ENCODE results near the gene JPH4.

The JPH4 gene

GRCh38 chr14:23569443-23570151 is 9.0 kb downstream of the JPH4 start:
- Mint-ChIP-seq H3K4me1 (ENCODE audit: low read depth in 2 of 2) (peaks cover 24 to 25% of the 10 kb centered on the region in 2 donors), H3K27ac (no peak overlapping the region), H3K36me3 (ENCODE audit: insufficient read depth) (peaks cover 21% of the 10 kb centered on the region), H3K9me3 (no peaks in the 10 kb centered on the region), H3K27me3 (peaks cover 9 to 34% of the 10 kb centered on the region in 2 donors), H3K4me3 (no peak overlapping the region)
- DNase-seq (no peak), ATAC-seq (replicated peaks) (no peak)

GRCh38 chr14:23568600-23569331 is 9.8 kb downstream of the JPH4 start:
- H3K9me3 Mint-ChIP-seq, result no peaks in the 10 kb centered on the region
- DNase-seq, result no peak
- H3K4me3 Mint-ChIP-seq, result peak overlapping the region; percentile 95 to 99
- H3K27ac Mint-ChIP-seq, result peak overlapping the region; percentile 97 to 98
- peaks cover 7 to 26% of the 10 kb centered on the region in 2 donors for H3K27me3 Mint-ChIP-seq
- peaks cover 24 to 25% of the 10 kb centered on the region in 2 donors for H3K4me1 Mint-ChIP-seq (ENCODE audit: low read depth in 2 of 2)
- no peak for ATAC-seq (replicated peaks)
- peaks cover 21% of the 10 kb centered on the region for H3K36me3 Mint-ChIP-seq (ENCODE audit: insufficient read depth)

GRCh38 chr14:23568021-23568599 is 10.5 kb downstream of the JPH4 start:
- peak overlapping the region; percentile 97 to 98 for H3K27ac Mint-ChIP-seq
- no peaks in the 10 kb centered on the region for H3K9me3 Mint-ChIP-seq
- H3K4me3 Mint-ChIP-seq, result peak overlapping the region; percentile 95 to 99
- DNase-seq, result no peak
- peaks cover 24 to 25% of the 10 kb centered on the region in 2 donors for H3K4me1 Mint-ChIP-seq (ENCODE audit: low read depth in 2 of 2)
- no peak for ATAC-seq (replicated peaks)
- peaks cover 21% of the 10 kb centered on the region for H3K36me3 Mint-ChIP-seq (ENCODE audit: insufficient read depth)
- H3K27me3 Mint-ChIP-seq, result peaks cover 7 to 20% of the 10 kb centered on the region in 2 donors

- H3K4me3 Mint-ChIP-seq, result peak within 1 kb of the TSS; percentile 95 to 99
- DNase-seq, result peak; percentile 70 to 77 (median 74)
- H3K9me3 Mint-ChIP-seq, result no peaks in the 10 kb centered on the region
- peaks cover 24 to 29% of the 10 kb centered on the region in 2 donors for H3K4me1 Mint-ChIP-seq (ENCODE audit: low read depth in 2 of 2)
- peaks cover under 1 to 12% of the 10 kb centered on the region in 2 donors for H3K27me3 Mint-ChIP-seq
- peaks cover 21% of the 10 kb centered on the region for H3K36me3 Mint-ChIP-seq (ENCODE audit: insufficient read depth)
- peak; percentile 95 for ATAC-seq (replicated peaks)
- H3K27ac Mint-ChIP-seq, result peak within 1 kb of the TSS; percentile 97 to 98
Measured at GRCh38 chr14:23567186-23568020, 11.2 kb downstream of the JPH4 start, which contains the start of gene AP1G2. TSS of gene AP1G2 (minus strand) at chr14:23567791. CDS start at chr14:23567314, 477 bp downstream.

GRCh38 chr14:23566778-23567185 is 11.8 kb downstream of the JPH4 start:
- peak overlapping the region; percentile 97 to 98 for H3K27ac Mint-ChIP-seq
- peaks cover 24 to 29% of the 10 kb centered on the region in 2 donors for H3K4me1 Mint-ChIP-seq (ENCODE audit: low read depth in 2 of 2)
- H3K36me3 Mint-ChIP-seq (ENCODE audit: insufficient read depth), result peaks cover 23% of the 10 kb centered on the region
- no peaks in the 10 kb centered on the region for H3K9me3 Mint-ChIP-seq
- no peak for DNase-seq
- H3K4me3 Mint-ChIP-seq, result peak overlapping the region; percentile 95 to 99
- ATAC-seq (replicated peaks), result no peak
- peaks cover 0 to 6% of the 10 kb centered on the region in 2 donors for H3K27me3 Mint-ChIP-seq

DNA sequence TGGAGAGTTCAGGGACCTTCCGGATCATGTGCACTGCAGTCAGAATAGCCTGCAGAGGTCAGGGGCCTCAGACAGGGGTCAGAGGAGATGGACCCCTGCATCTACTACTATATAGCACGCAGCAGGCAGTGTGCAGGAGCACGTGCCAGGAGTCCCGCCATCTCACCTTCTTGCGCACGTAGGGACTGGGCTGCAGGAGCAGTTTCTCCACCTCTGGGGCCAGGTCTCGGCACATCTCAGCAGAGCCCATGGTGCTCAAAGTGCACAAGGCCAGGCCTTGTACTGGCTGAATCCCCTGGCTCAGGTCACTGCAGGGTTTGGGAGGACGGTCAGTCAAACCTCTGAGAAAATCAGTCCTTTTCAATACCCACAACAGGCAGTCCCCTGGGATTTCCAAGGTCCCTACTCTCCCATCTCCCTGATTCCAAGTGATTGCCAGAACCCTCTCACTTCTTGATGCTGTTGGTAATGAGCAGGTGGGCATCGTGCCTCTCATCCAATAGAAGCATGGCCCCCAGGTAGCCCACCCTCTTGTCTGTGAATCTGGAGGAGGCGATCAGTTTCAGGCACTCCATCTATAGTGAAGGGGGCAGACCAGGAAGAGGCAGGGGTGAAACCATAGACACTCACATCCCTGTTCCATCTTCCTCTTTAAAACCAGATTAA is 12.3 kb downstream of the JPH4 start:
- H3K36me3 Mint-ChIP-seq (ENCODE audit: insufficient read depth), result peaks cover 24% of the 10 kb centered on the region
- H3K4me3 Mint-ChIP-seq, result peak overlapping the region; percentile 95 to 99
- DNase-seq, result no peak
- no peaks in the 10 kb centered on the region for H3K9me3 Mint-ChIP-seq
- no peak for ATAC-seq (replicated peaks)
- peak overlapping the region; percentile 97 to 98 for H3K27ac Mint-ChIP-seq
- H3K4me1 Mint-ChIP-seq (ENCODE audit: low read depth in 2 of 2), result peaks cover 26 to 33% of the 10 kb centered on the region in 2 donors
- peaks cover 0 to under 1% of the 10 kb centered on the region in 2 donors for H3K27me3 Mint-ChIP-seq

DNA sequence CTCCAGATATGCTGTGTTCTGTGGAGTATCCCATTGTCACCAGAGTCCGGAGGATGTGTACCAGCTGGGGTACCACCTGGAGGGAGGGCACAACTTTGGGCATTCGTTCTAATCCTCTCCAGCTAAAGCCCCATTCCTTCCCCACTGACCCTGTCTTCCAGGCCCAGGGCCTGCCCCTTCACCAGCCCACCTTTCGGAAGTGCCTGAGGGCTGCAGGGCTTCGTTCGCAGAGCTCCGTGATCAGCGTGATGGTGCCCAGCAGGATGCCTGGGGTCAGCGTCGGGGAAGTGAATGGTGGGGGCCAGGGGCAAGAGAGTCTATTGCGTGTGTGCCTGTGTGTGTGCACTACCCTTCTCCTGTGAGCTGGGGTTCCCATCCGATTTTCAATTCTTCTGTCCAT is 13.0 kb downstream of the JPH4 start:
- Mint-ChIP-seq H3K4me3 (peak overlapping the region in 1 of 2 donors; percentile 21), H3K36me3 (ENCODE audit: insufficient read depth) (peaks cover 28% of the 10 kb centered on the region), H3K27ac (peak overlapping the region; percentile 19 to 97), H3K4me1 (ENCODE audit: low read depth in 2 of 2) (peaks cover 26 to 38% of the 10 kb centered on the region in 2 donors), H3K27me3 (no peaks in the 10 kb centered on the region), H3K9me3 (no peaks in the 10 kb centered on the region)
- no peak for ATAC-seq (replicated peaks)
- DNase-seq, result no peak

DNA sequence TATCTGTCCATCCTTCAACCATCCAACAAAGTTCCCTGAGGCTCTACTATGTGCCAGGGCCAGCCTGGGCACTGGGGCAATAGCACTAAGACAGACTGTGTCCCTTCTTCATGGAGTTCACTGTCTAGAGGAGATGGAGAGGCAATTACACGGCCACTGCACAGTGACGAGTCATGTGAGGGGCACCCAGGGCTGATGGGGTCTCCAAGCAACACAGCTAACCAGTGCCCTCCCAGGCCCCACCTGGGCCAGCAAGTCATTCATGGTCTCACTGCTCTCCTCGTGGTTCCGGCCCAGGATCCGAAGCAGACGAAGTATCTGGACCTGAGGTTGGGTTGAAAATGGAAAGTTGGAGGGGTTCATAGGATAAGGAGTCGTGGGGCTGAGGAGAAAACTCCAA is 13.7 kb downstream of the JPH4 start:
- Mint-ChIP-seq H3K36me3 (ENCODE audit: insufficient read depth) (peaks cover 33% of the 10 kb centered on the region), H3K9me3 (no peaks in the 10 kb centered on the region), H3K27me3 (no peaks in the 10 kb centered on the region), H3K4me1 (ENCODE audit: low read depth in 2 of 2) (peaks cover 26 to 38% of the 10 kb centered on the region in 2 donors), H3K27ac (peak overlapping the region in 1 of 2 donors; percentile 49), H3K4me3 (no peak overlapping the region)
- no peak for DNase-seq
- no peak for ATAC-seq (replicated peaks)

- no peak for ATAC-seq (replicated peaks)
- Mint-ChIP-seq H3K4me1 (ENCODE audit: low read depth in 2 of 2) (peaks cover 30 to 38% of the 10 kb centered on the region in 2 donors), H3K27me3 (no peaks in the 10 kb centered on the region), H3K36me3 (ENCODE audit: insufficient read depth) (peaks cover 35% of the 10 kb centered on the region), H3K4me3 (no peak overlapping the region), H3K9me3 (no peaks in the 10 kb centered on the region), H3K27ac (peak overlapping the region in 1 of 2 donors; percentile 49)
- no peak for DNase-seq
Measured at GRCh38 chr14:23564181-23564812, 14.3 kb downstream of the JPH4 start.

DNA sequence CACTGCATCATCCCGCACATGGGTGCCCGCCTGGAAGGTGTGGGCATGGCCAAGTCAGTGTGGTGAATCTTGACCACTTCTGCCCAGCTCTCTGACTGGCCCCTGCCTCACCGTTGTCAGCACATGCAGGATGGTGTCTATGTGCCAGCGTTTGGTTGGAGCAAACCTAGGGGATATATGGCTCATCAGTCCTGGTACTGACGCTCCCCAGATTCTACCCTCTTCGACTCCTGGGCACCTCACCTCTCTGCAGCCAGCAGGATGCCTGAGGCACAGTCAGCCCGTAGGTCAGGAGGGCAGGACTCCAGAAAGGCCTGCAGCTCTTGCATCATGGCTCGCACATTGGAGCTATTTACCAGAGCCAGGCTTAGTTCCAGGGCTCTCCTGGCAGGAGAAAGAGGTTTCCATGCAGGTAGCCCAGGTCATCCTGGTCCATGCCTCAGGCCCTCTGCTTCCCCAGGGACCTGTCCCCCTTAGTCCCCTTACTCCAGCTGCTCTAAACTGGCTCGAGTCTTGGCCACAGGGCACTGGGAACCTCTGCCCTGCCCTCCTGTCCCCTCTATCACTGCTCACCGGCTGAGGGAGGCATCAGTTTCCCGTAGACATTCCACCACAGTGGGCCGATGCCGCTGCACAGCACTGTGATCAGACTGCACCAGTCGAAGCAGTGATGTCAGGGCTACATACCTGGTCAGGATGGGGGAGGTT is 15.0 kb downstream of the JPH4 start:
- H3K4me3 Mint-ChIP-seq, result no peak overlapping the region
- no peaks in the 10 kb centered on the region for H3K9me3 Mint-ChIP-seq
- peaks cover 27 to 36% of the 10 kb centered on the region in 2 donors for H3K4me1 Mint-ChIP-seq (ENCODE audit: low read depth in 2 of 2)
- ATAC-seq (replicated peaks) (no peak), DNase-seq (no peak)
- H3K27me3 Mint-ChIP-seq, result no peaks in the 10 kb centered on the region
- H3K36me3 Mint-ChIP-seq (ENCODE audit: insufficient read depth), result peaks cover 33% of the 10 kb centered on the region
- H3K27ac Mint-ChIP-seq, result peak overlapping the region in 1 of 2 donors; percentile 58

DNA sequence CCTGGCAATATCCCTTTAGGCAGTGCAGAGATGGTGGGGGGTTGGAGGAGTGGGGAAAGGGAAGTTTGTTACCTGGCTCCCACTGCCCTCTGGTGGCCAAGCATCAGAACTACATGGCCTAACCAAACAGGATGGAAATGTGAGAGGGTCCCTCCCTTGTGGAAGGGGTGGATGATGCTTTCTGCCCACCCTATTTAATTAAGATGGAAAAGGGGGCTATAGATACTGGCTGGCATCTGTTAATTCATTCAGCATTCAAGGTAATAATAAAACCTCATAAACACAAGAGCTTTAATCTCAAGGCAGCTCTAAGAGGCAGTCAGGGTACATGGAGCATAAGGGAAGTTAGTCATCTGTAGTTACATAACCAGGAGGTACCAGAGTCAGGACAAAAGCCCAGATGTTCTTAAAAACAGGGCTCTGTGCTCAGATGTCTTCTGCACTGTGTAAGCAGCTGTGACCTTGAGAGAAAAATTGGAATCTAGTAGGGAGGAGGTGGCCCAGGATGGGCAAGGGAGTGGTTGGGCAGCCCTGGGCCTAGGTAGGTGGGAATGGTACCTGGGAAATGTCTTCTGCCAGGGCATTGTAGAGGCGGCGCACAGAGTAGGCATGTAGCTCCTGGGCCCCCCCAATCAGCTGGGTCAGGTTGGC is 15.6 kb downstream of the JPH4 start:
- Mint-ChIP-seq H3K4me3 (no peak overlapping the region), H3K9me3 (no peaks in the 10 kb centered on the region), H3K27me3 (no peaks in the 10 kb centered on the region), H3K36me3 (ENCODE audit: insufficient read depth) (peaks cover 32% of the 10 kb centered on the region), H3K4me1 (ENCODE audit: low read depth in 2 of 2) (peaks cover 27 to 32% of the 10 kb centered on the region in 2 donors), H3K27ac (peak overlapping the region; percentile 29 to 68)
- DNase-seq (peak; percentile 49 to 57 (median 50)), ATAC-seq (replicated peaks) (peak; percentile 22)

Data from effector memory CD8-positive, alpha-beta T cell (primary cell).